Pericardium fibroblast (primary cell): Measurements from ENCODE around the gene LRRN3. TPM values are rescaled to one million over a fixed set of nuclear protein-coding genes. Genes with fewer than 3 reads are reported as not detected.

Source experiments
- total RNA-seq: library from RNA; depleted of rRNA; stranded (reverse); fragments of >200 nt; gene quantifications from 2 replicates; pipeline ENCODE4 v1.2.3, GENCODE V29; 2015

The LRRN3 gene
- total RNA-seq: 2.9 and 8.2 TPM in 2 replicates

DNA sequence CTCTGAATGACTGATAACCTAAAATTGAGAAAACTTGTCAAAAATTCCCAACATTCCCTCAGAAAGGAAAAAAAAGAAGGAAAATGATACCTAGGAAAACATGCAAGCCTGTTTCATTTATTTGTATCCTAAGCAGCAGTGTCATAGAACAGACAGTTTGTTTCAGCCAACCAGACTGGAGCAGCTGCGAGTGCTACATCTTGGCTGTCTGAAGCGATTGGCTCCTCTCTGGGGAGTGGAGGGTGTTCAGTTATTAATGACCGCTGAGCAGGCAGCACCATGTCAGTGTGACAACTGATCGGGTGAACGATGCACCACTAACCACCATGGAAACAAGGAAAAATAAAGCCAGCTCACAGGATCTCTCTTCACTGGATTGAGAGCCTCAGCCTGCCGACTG lies at the start of gene LRRN3:
LRRN3 (plus strand) TSS at position 282 of the 400 bp plus-strand sequence. CDS start 31,646 bp downstream, outside the sequence.

